K562 (cell line): ENCODE data around the gene MARK3. TPM values are rescaled to one million over a fixed set of nuclear protein-coding genes. Genes with fewer than 3 reads are reported as not detected.

Source experiments
- ATAC-seq: fragments of 200-7000 bp; cut with Tn5 transposase; 3 replicates; pipeline ENCODE4 v1.9.1; 2020; ENCODE audit warnings: moderate library complexity
- BruUV-seq: library from RNA; stranded (reverse); fragments of 400-500 nt; replicated peaks from 2 replicates; lab custom pipeline; 2021; lab: Mats Ljungman, UMichigan
- CTCF ChIA-PET: fragments of 300-600 bp; formaldehyde crosslinking; extraction: SDS; loops from one replicate; lab custom pipeline; 2021; ENCODE audit warnings: low intra/inter-chr PET ratio; lab: Yijun Ruan, JAX
- POLR2A ChIA-PET: fragments of 300-600, 350-650 bp; sonication (Branson Sonifier 250); formaldehyde crosslinking; extraction: SDS; loops from one replicate; lab custom pipeline; 2021; ENCODE audit warnings: antibody characterized with exemption, inconsistent platforms; lab: Yijun Ruan, JAX
- DNase-seq, 4 experiments: peaks; one replicate each; pipeline versions ENCODE4 v3.0.0 to v3.0.0-alpha.2; 2011 to 2018; ENCODE audit warnings: low spot score in 3 of 4, mixed read lengths in 3 of 4; ENCODE audit errors: extremely low read depth in 1 of 4
- FAIRE-seq: peaks from 2 replicates; lab custom pipeline; 2011; peaks lifted over from hg19 to GRCh38; lab: Jason Lieb, UNC
- H2AFZ ChIP-seq: 2 replicates; pipeline ENCODE4 v1.6.0; 2011; ENCODE audit warnings: low read depth, low read length, control low read depth, inconsistent platforms
- H3K27ac ChIP-seq: fragments of 200-600 bp; 3 replicates; pipeline ENCODE4 v1.8.0; 2011; ENCODE audit warnings: low read depth, mild to moderate bottlenecking, control low read depth, inconsistent platforms, low read length, moderate library complexity, mixed read lengths; ENCODE audit errors: extremely low read depth
- H3K27me3 ChIP-seq, 2 experiments: fragments of 300-600 bp in 1 of 2; 2 replicates in 1 of 2; 3 replicates in 1 of 2; pipeline versions ENCODE4 v1.6.0 to v1.8.0; 2011; ENCODE audit warnings: inconsistent platforms in 2 of 2, low read length in 2 of 2, mild to moderate bottlenecking in 1 of 2, mixed read lengths in 1 of 2, moderate library complexity in 1 of 2; ENCODE audit not compliant: control insufficient read depth in 2 of 2, insufficient read depth in 2 of 2
- H3K36me3 ChIP-seq: fragments of 300-600 bp; 3 replicates; pipeline ENCODE4 v1.8.0; 2011; ENCODE audit warnings: mild to moderate bottlenecking, low read length, inconsistent platforms; ENCODE audit not compliant: control insufficient read depth, insufficient read depth
- H3K4me1 ChIP-seq, 2 experiments: fragments of 200-600 bp in 1 of 2; replicated peaks in 1 of 2; 2 replicates in 1 of 2; 3 replicates in 1 of 2; pipeline versions ENCODE4 v1.5.1 to v1.8.0; 2011; ENCODE audit warnings: inconsistent platforms in 2 of 2, low read length in 2 of 2, mild to moderate bottlenecking in 1 of 2, mixed read lengths in 1 of 2, moderate library complexity in 1 of 2; ENCODE audit not compliant: control insufficient read depth in 2 of 2, insufficient read depth in 2 of 2
- H3K4me2 ChIP-seq: 2 replicates; pipeline ENCODE4 v1.6.1; 2011; ENCODE audit warnings: low read length, control low read depth, inconsistent platforms, mixed read lengths; ENCODE audit not compliant: insufficient read depth
- H3K4me3 ChIP-seq: fragments of 200-600 bp; sonication (generic), shearing (Covaris generic); 2 replicates; pipeline ENCODE4 v1.5.1; 2016; ENCODE audit warnings: control low read depth, inconsistent platforms
- H3K79me2 ChIP-seq: fragments of 200-600 bp; 3 replicates; pipeline ENCODE4 v1.8.0; 2011; ENCODE audit warnings: low read length, inconsistent platforms; ENCODE audit not compliant: control insufficient read depth, insufficient read depth
- H3K9ac ChIP-seq, 2 experiments: 2 replicates each; pipeline versions ENCODE4 v1.6.0 to v1.6.1; 2011; ENCODE audit warnings: low read depth in 2 of 2, low read length in 2 of 2, control low read depth in 1 of 2, inconsistent platforms in 1 of 2, mild to moderate bottlenecking in 1 of 2, mixed read lengths in 1 of 2; ENCODE audit not compliant: insufficient read depth in 1 of 2
- H3K9me1 ChIP-seq: one replicate; pipeline ENCODE4 v1.6.0; 2011; ENCODE audit warnings: inconsistent platforms, mild to moderate bottlenecking, low read length, moderate library complexity; ENCODE audit not compliant: control insufficient read depth, insufficient read depth
- H3K9me3 ChIP-seq: replicated peaks from 2 replicates; pipeline ENCODE4 v1.5.1; 2011; ENCODE audit warnings: low read depth, low read length, inconsistent platforms; ENCODE audit not compliant: control insufficient read depth, insufficient read depth
- H4K20me1 ChIP-seq: replicated peaks from 2 replicates; pipeline ENCODE4 v1.6.1; 2011; ENCODE audit warnings: low read length, inconsistent platforms, mixed read lengths; ENCODE audit not compliant: control insufficient read depth, insufficient read depth
- BHLHE40 ChIP-seq: IDR thresholded peaks from 2 replicates; pipeline ENCODE4 v1.6.1; 2011; ENCODE audit warnings: low read length, improper control_type of control experiment
- CCNT2 ChIP-seq: IDR thresholded peaks from 2 replicates; pipeline ENCODE4 v1.6.1; 2011; ENCODE audit warnings: borderline replicate concordance, low read depth, mild to moderate bottlenecking, moderate library complexity, mixed read lengths, low read length; ENCODE audit not compliant: insufficient read length; ENCODE audit errors: extremely low read depth
- COPS2 ChIP-seq: fragments of 450-650 bp; conservative IDR thresholded peaks from 2 replicates; pipeline ENCODE4 v1.6.1; 2016; ENCODE audit warnings: mild to moderate bottlenecking, moderate library complexity
- HDAC1 ChIP-seq, 2 experiments: fragments of 450-650 bp; IDR thresholded peaks; 2 replicates each; pipeline ENCODE4 v1.6.1; 2016 to 2017; ENCODE audit warnings: inconsistent platforms in 1 of 2, mild to moderate bottlenecking in 1 of 2, moderate library complexity in 1 of 2
- HNRNPH1 ChIP-seq: fragments of 200-400 bp; formaldehyde crosslinking; optimal IDR thresholded peaks from 2 replicates; pipeline ENCODE3; 2017; ENCODE audit warnings: low read depth, mild to moderate bottlenecking, low read length, moderate library complexity
- KAT2B ChIP-seq: IDR thresholded peaks from one replicate; pipeline ENCODE4 v1.6.1; 2012; ENCODE audit warnings: low read depth, mild to moderate bottlenecking, control low read depth, inconsistent platforms, low read length, moderate library complexity
- PHF8 ChIP-seq: fragments of 200-600 bp; sonication (generic); IDR thresholded peaks from 2 replicates; pipeline ENCODE4 v1.6.1; 2012; ENCODE audit warnings: mixed run types, mild to moderate bottlenecking, inconsistent platforms, low read length, moderate library complexity, borderline replicate concordance
- RB1 ChIP-seq: fragments of 450-650 bp; IDR thresholded peaks from 2 replicates; pipeline ENCODE4 v1.6.1; 2017; ENCODE audit warnings: low read depth, mild to moderate bottlenecking
- RBBP5 ChIP-seq: fragments of 200-600 bp; sonication (generic); IDR thresholded peaks from 2 replicates; pipeline ENCODE4 v1.6.1; 2012; ENCODE audit warnings: borderline replicate concordance, mild to moderate bottlenecking, low read length, control low read depth, inconsistent platforms; ENCODE audit not compliant: insufficient read depth, poor library complexity, severe bottlenecking
- RBM15 ChIP-seq: fragments of 200-400 bp; formaldehyde crosslinking; IDR thresholded peaks from 2 replicates; pipeline ENCODE4 v1.6.1; 2018; ENCODE audit warnings: mild to moderate bottlenecking, low read length, moderate library complexity; ENCODE audit not compliant: insufficient read depth
- TAF1 ChIP-seq: IDR thresholded peaks from 2 replicates; pipeline ENCODE4 v1.6.1; 2011; ENCODE audit warnings: mild to moderate bottlenecking, low read length, moderate library complexity; ENCODE audit not compliant: insufficient read depth, control insufficient read depth, severe bottlenecking; ENCODE audit errors: extremely low read depth
- TAF15 ChIP-seq: fragments of 200-400 bp; formaldehyde crosslinking; IDR thresholded peaks from 2 replicates; pipeline ENCODE4 v1.6.1; 2017; ENCODE audit warnings: mild to moderate bottlenecking, low read depth, low read length, moderate library complexity
- ZNF644 ChIP-seq: fragments of 200-800 bp; sonication (Bioruptor generic); IDR thresholded peaks from 2 replicates; pipeline ENCODE4 v1.6.1; 2016; ENCODE audit warnings: low read depth, missing genetic modification characterization, missing compliant biosample characterization
- ZNF766 ChIP-seq: fragments of 200-800 bp; sonication (Bioruptor generic); conservative IDR thresholded peaks from 2 replicates; pipeline ENCODE4 v1.6.1; 2016; ENCODE audit warnings: missing genetic modification characterization, missing compliant biosample characterization
- whole genome bisulfite sequencing: fragments of 100-300 bp; shearing (Covaris generic); methylation state at CpG from one replicate; pipeline ENCODE4 v1.1.6; 2016; ENCODE audit warnings: low coverage, mixed read lengths; ENCODE audit not compliant: insufficient coverage; ENCODE audit errors: missing lambda C conversion rate; 5-methylcytosine and 5-hydroxymethylcytosine counted together
- in situ Hi-C: fragments of 300-500 bp; cut with MboI; formaldehyde crosslinking; loops from 4 replicates; pipeline ENCODE4 v1.15.0; 2018; ENCODE audit warnings: inconsistent platforms, mixed read lengths
- intact Hi-C: fragments of 100-400 bp; cut with micrococcal nuclease; formaldehyde crosslinking; loops from 2 replicates; pipeline ENCODE4 v1.14.2; 2022
- polyA plus RNA-seq, 8 experiments: library from polyadenylated mRNA; depleted of rRNA in 4 of 8; stranded (reverse) in 5 of 8; unstranded in 3 of 8; fragments of >200 nt; fragmentation: Nextera tagmentation in 2 of 8; fragmentation: Illumina TruSeq in 1 of 8; extraction: Ambion mirVana in 2 of 8; extraction: Trizol in 1 of 8; gene quantifications; 2 replicates each; pipeline versions ENCODE4 v1.2.1 to v1.2.3, GENCODE V29; 2011 to 2014; ENCODE audit warnings: inconsistent platforms in 1 of 8, missing spikeins in 1 of 8
- total RNA-seq, 7 experiments: library from RNA; depleted of rRNA in 6 of 7; stranded (reverse); fragments of >200 nt in 6 of 7; fragmentation: Illumina TruSeq in 2 of 7; extraction: Trizol in 2 of 7; gene quantifications; 2 replicates each; pipeline versions ENCODE4 v1.2.1 to v1.2.3, GENCODE V29; 2011 to 2021; ENCODE audit warnings: low replicate concordance in 1 of 7
- TF ChIP-seq, protein P1 (sequence below): sonication (generic); formaldehyde crosslinking; IDR thresholded peaks from 2 replicates; pipeline ENCODE4 v1.8.0; 2022; ENCODE audit warnings: mild to moderate bottlenecking, missing genetic modification reagents, borderline replicate concordance
- TF ChIP-seq, protein P2 (sequence below): fragments of 450-650 bp; IDR thresholded peaks from 2 replicates; pipeline ENCODE4 v1.6.1; 2016; ENCODE audit warnings: low read depth, mild to moderate bottlenecking, moderate library complexity
- TF ChIP-seq, protein P3 (sequence below): fragments of 450-650 bp; conservative IDR thresholded peaks from 2 replicates; pipeline ENCODE4 v1.6.1; 2016; ENCODE audit warnings: missing genetic modification characterization, low read depth, mild to moderate bottlenecking, missing compliant biosample characterization, moderate library complexity

Gene MARK3
- total and polyA plus RNA-seq, 9 of the 15 experiments (the other 6 are each of a cell fraction or from before 2014, with no cell fraction given): 10.1 to 68.7 (median 56.3) TPM

DNA sequence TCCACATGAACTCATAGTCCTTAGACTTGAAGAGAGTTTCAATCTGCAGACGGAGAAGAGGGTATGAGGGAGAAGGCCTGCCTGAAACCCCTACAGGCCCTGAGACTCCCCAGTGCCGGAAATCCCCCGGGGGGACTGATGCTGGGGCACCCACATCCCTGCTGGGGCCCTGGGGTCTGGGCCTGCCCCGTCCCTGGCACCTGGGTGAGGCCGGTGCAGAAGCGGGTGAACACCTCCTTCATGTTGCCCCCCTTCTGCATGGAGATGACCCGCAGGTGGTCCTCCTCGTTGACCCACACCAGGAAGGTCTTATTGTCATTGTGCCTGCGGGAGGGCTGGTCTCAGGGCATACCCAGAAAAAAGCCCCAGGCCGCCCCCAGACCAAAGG, 135.0 kb downstream of the MARK3 start:
- Histone ChIP-seq H3K79me2 (peaks cover 23% of the 10 kb centered on the region), H3K9me1 (no peaks in the 10 kb centered on the region), H4K20me1 (peaks cover 13% of the 10 kb centered on the region; the same call in 1 of the 2 replicates), H3K4me1 (peaks cover 35 to 79% of the 10 kb centered on the region in 2 experiments), H3K36me3 (peaks cover 23% of the 10 kb centered on the region; the same call in 1 of the 3 replicates), H3K27me3 (no peaks in the 10 kb centered on the region), H3K4me2 (peak overlapping the region; percentile 78; the same call in 1 of the 2 replicates), H3K9me3 (no peaks in the 10 kb centered on the region), H3K27ac (0 out of 3 replicates have a peak overlapping the region, but pooled peaks have one; percentile 83), H3K4me3 (peak overlapping the region; percentile 60; the same call in 1 of the 2 replicates), H3K9ac (peak overlapping the region in 1 of 2 experiments; percentile 93; a peak in 3 of 4 replicates), H2AFZ (no peak overlapping the region)
- CTCF ChIA-PET: no interaction called here
- no peak for ATAC-seq
- intact Hi-C loops (loop anchor here (10.0 kb wide), 1 partner anchor 125 kb away; no protein-coding TSS in a partner anchor), in situ Hi-C loops (no loop called here)
- BruUV-seq: no TSS peak
- POLR2A ChIA-PET: interaction anchor here (0.6 kb wide), 1 partner anchor 683 kb away, joined by 3 read pairs; no protein-coding TSS in a partner anchor
- no peak for DNase-seq
- WGBS: 60% methylated on average over 3 of the region's 10 CpGs
- FAIRE-seq: no peak
- TF ChIP-seq TAF15: no peak
- no peak for TF ChIP-seq COPS2
- no peak for TF ChIP-seq BHLHE40
- TF ChIP-seq, protein P1, sequence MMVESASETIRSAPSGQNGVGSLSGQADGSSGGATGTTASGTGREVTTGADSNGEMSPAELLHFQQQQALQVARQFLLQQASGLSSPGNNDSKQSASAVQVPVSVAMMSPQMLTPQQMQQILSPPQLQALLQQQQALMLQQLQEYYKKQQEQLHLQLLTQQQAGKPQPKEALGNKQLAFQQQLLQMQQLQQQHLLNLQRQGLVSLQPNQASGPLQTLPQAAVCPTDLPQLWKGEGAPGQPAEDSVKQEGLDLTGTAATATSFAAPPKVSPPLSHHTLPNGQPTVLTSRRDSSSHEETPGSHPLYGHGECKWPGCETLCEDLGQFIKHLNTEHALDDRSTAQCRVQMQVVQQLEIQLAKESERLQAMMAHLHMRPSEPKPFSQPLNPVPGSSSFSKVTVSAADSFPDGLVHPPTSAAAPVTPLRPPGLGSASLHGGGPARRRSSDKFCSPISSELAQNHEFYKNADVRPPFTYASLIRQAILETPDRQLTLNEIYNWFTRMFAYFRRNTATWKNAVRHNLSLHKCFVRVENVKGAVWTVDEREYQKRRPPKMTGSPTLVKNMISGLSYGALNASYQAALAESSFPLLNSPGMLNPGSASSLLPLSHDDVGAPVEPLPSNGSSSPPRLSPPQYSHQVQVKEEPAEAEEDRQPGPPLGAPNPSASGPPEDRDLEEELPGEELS: no peak
- TF ChIP-seq RBM15: no peak
- no peak for TF ChIP-seq KAT2B
- TF ChIP-seq RBBP5: no peak
- TF ChIP-seq CCNT2: no peak
- no peak for TF ChIP-seq HDAC1 (IDR thresholded peaks at IDR 0.05)
- TF ChIP-seq PHF8: no peak
- no peak for TF ChIP-seq TAF1
- TF ChIP-seq ZNF644: no peak
- TF ChIP-seq, protein P2, sequence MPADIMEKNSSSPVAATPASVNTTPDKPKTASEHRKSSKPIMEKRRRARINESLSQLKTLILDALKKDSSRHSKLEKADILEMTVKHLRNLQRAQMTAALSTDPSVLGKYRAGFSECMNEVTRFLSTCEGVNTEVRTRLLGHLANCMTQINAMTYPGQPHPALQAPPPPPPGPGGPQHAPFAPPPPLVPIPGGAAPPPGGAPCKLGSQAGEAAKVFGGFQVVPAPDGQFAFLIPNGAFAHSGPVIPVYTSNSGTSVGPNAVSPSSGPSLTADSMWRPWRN: no peak
- no peak for TF ChIP-seq RB1
- TF ChIP-seq HNRNPH1: no peak
- no peak for TF ChIP-seq ZNF766 (CRISPR knock-in tag)
- TF ChIP-seq, protein P3, sequence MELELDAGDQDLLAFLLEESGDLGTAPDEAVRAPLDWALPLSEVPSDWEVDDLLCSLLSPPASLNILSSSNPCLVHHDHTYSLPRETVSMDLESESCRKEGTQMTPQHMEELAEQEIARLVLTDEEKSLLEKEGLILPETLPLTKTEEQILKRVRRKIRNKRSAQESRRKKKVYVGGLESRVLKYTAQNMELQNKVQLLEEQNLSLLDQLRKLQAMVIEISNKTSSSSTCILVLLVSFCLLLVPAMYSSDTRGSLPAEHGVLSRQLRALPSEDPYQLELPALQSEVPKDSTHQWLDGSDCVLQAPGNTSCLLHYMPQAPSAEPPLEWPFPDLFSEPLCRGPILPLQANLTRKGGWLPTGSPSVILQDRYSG (tag): no peak
